SK-N-SH (cell line): Measurements from ENCODE around the gene ETV6. TPM values are rescaled to one million over a fixed set of nuclear protein-coding genes. Genes with fewer than 3 reads are reported as not detected.

Experiments used
- CTCF ChIA-PET: fragments of 300-600, 350-600 bp; formaldehyde crosslinking; extraction: SDS; loops from one replicate; lab custom pipeline; 2021; lab: Yijun Ruan, JAX
- POLR2A ChIA-PET: fragments of 350-600 bp; sonication (Branson Sonifier 250); formaldehyde crosslinking; extraction: SDS; loops from one replicate; lab custom pipeline; 2020; ENCODE audit warnings: antibody characterized with exemption, inconsistent platforms; lab: Yijun Ruan, JAX
- DNase-seq: peaks from one replicate; pipeline ENCODE4 v3.0.0; 2012
- H2AFZ ChIP-seq: fragments of 200-600 bp; sonication (generic); 2 replicates; pipeline ENCODE4 v1.8.1; 2016; ENCODE audit warnings: antibody characterized with exemption, mild to moderate bottlenecking, low read depth
- H3F3A ChIP-seq: fragments of 200-600 bp; sonication (generic); replicated peaks from 2 replicates; pipeline ENCODE3; 2016; ENCODE audit warnings: antibody characterized with exemption, mild to moderate bottlenecking; ENCODE audit not compliant: insufficient read depth
- H3K27ac ChIP-seq, 2 experiments: fragments of 200-500 bp in 1 of 2; fragments of 200-600 bp in 1 of 2; sonication (Bioruptor generic) in 1 of 2; sonication (generic), shearing (Covaris generic) in 1 of 2; 2 replicates each; pipeline versions ENCODE4 v1.5.1 to v1.6.1; 2014 to 2016; ENCODE audit warnings: low read depth in 2 of 2, inconsistent platforms in 1 of 2, low read length in 1 of 2, mild to moderate bottlenecking in 1 of 2, mixed read lengths in 1 of 2
- H3K27me3 ChIP-seq: fragments of 200-600 bp; sonication (generic), shearing (Covaris generic); 2 replicates; pipeline ENCODE4 v1.6.1; 2016; ENCODE audit warnings: mixed run types; ENCODE audit not compliant: insufficient read depth
- H3K36me3 ChIP-seq, 2 experiments: fragments of 200-500 bp in 1 of 2; fragments of 200-600 bp in 1 of 2; sonication (Bioruptor generic) in 1 of 2; sonication (generic) in 1 of 2; replicated peaks in 1 of 2; 2 replicates each; pipeline versions ENCODE3 to v1.5.1; 2014 to 2016; ENCODE audit warnings: low read length in 1 of 2, mild to moderate bottlenecking in 1 of 2; ENCODE audit not compliant: insufficient read depth in 2 of 2, control insufficient read depth in 1 of 2
- H3K4me1 ChIP-seq, 2 experiments: fragments of 200-500 bp in 1 of 2; fragments of 200-600 bp in 1 of 2; sonication (Bioruptor generic) in 1 of 2; sonication (generic), shearing (Covaris generic) in 1 of 2; 2 replicates each; pipeline versions ENCODE4 v1.5.1 to v1.6.1; 2014 to 2016; ENCODE audit warnings: low read depth in 1 of 2, low read length in 1 of 2, mixed run types in 1 of 2; ENCODE audit not compliant: insufficient read depth in 2 of 2, control insufficient read depth in 1 of 2
- H3K4me2 ChIP-seq: fragments of 200-600 bp; sonication (generic), shearing (Covaris generic); 2 replicates; pipeline ENCODE4 v1.6.1; 2017; ENCODE audit warnings: mixed run types
- H3K4me3 ChIP-seq, 2 experiments: fragments of 200-500 bp in 1 of 2; fragments of 200-600 bp in 1 of 2; sonication (Bioruptor generic) in 1 of 2; sonication (generic), shearing (Covaris generic) in 1 of 2; 2 replicates each; pipeline versions ENCODE4 v1.5.1 to v1.8.1; 2014 to 2016; ENCODE audit warnings: low read depth in 2 of 2, inconsistent platforms in 1 of 2, low read length in 1 of 2, mild to moderate bottlenecking in 1 of 2, mixed read lengths in 1 of 2, moderate library complexity in 1 of 2
- H3K79me2 ChIP-seq: fragments of 200-600 bp; sonication (generic); 2 replicates; pipeline ENCODE4 v1.8.1; 2017; ENCODE audit warnings: mild to moderate bottlenecking; ENCODE audit not compliant: insufficient read depth
- H3K9ac ChIP-seq: fragments of 200-600 bp; sonication (generic); 2 replicates; pipeline ENCODE4 v1.6.1; 2017; ENCODE audit warnings: mixed run types
- H3K9me2 ChIP-seq: fragments of 200-600 bp; sonication (generic); 2 replicates; pipeline ENCODE4 v1.6.1; 2017; ENCODE audit warnings: mixed run types
- H3K9me3 ChIP-seq: fragments of 200-600 bp; sonication (generic); 2 replicates; pipeline ENCODE4 v1.6.1; 2017; ENCODE audit warnings: mixed run types, mild to moderate bottlenecking, moderate library complexity
- H4K20me1 ChIP-seq: fragments of 200-600 bp; sonication (generic); 2 replicates; pipeline ENCODE4 v1.6.1; 2017; ENCODE audit warnings: mild to moderate bottlenecking, mixed run types; ENCODE audit not compliant: insufficient read depth
- CHD2 ChIP-seq: fragments of 150-350 bp; IDR thresholded peaks from 2 replicates; pipeline ENCODE4 v1.6.1; 2018; ENCODE audit warnings: low read length; ENCODE audit not compliant: partially characterized antibody
- EP300 ChIP-seq, 2 experiments: IDR thresholded peaks; 2 replicates each; pipeline versions ENCODE4 v1.4.0 to v1.6.1; 2012; ENCODE audit warnings: borderline replicate concordance in 1 of 2, low read depth in 1 of 2, low read length in 1 of 2
- EZH2phosphoT487 ChIP-seq: fragments of 200-600 bp; sonication (generic); IDR thresholded peaks from 2 replicates; pipeline ENCODE4 v1.6.1; 2017; ENCODE audit warnings: low read depth, mixed run types, mild to moderate bottlenecking, antibody characterized with exemption, moderate library complexity, borderline replicate concordance
- FOXJ3 ChIP-seq: sonication (generic); formaldehyde crosslinking; IDR thresholded peaks from 2 replicates; pipeline ENCODE4 v1.5.1; 2020; ENCODE audit warnings: mild to moderate bottlenecking, missing genetic modification reagents
- GABPA ChIP-seq: IDR thresholded peaks from 2 replicates; pipeline ENCODE4 v1.4.0; 2012; ENCODE audit warnings: low read depth, mild to moderate bottlenecking
- MEF2A ChIP-seq: IDR thresholded peaks from 2 replicates; pipeline ENCODE4 v1.4.0; 2012; ENCODE audit warnings: low read depth, borderline replicate concordance
- NFIC ChIP-seq: IDR thresholded peaks from 2 replicates; pipeline ENCODE4 v1.4.0; 2012; ENCODE audit warnings: borderline replicate concordance
- POLR2AphosphoS5 ChIP-seq: IDR thresholded peaks from 2 replicates; pipeline ENCODE4 v1.6.1; 2012; ENCODE audit warnings: low read depth, low read length
- RCOR1 ChIP-seq: fragments of 150-350 bp; IDR thresholded peaks from 2 replicates; pipeline ENCODE4 v1.6.1; 2017; ENCODE audit warnings: antibody characterized with exemption, low read length
- RXRA ChIP-seq: IDR thresholded peaks from 2 replicates; pipeline ENCODE4 v1.4.0; 2012; ENCODE audit warnings: low read depth, mild to moderate bottlenecking, borderline replicate concordance
- SMC3 ChIP-seq: IDR thresholded peaks from 2 replicates; pipeline ENCODE4 v1.6.1; 2012; ENCODE audit warnings: low read depth, low read length, improper control_type of control experiment
- TAF1 ChIP-seq: IDR thresholded peaks from 2 replicates; pipeline ENCODE4 v1.6.1; 2012; ENCODE audit warnings: low read depth, mild to moderate bottlenecking, low read length, moderate library complexity, borderline replicate concordance
- TEAD4 ChIP-seq: IDR thresholded peaks from 2 replicates; pipeline ENCODE4 v1.4.0; 2012; ENCODE audit warnings: mild to moderate bottlenecking, borderline replicate concordance; ENCODE audit not compliant: insufficient read depth
- WGBS: methylation state at CpG from one replicate; pipeline ENCODE4 v1.1.6; 2017; ENCODE audit warnings: low lambda C conversion rate; 5-methylcytosine and 5-hydroxymethylcytosine counted together
- polyA plus RNA-seq, 3 experiments: library from polyadenylated mRNA; depleted of rRNA; stranded (reverse); fragments of >200 nt; gene quantifications; 2 replicates each; pipeline ENCODE4 v1.2.3, GENCODE V29; 2012
- TF ChIP-seq, protein P1 (sequence below): IDR thresholded peaks from 2 replicates; pipeline ENCODE4 v1.4.0; 2012; ENCODE audit warnings: low read depth
- TF ChIP-seq, protein P2 (sequence below): IDR thresholded peaks from 2 replicates; pipeline ENCODE4; 2012
- TF ChIP-seq, protein P3 (sequence below): fragments of 150-350 bp; IDR thresholded peaks from 2 replicates; pipeline ENCODE4 v1.6.1; 2016; ENCODE audit warnings: mild to moderate bottlenecking, low read depth, low read length

Gene ETV6
- polyA plus RNA-seq, 1 of the 3 experiments (the other 2 are of a cell fraction), result 4.0 TPM

DNA sequence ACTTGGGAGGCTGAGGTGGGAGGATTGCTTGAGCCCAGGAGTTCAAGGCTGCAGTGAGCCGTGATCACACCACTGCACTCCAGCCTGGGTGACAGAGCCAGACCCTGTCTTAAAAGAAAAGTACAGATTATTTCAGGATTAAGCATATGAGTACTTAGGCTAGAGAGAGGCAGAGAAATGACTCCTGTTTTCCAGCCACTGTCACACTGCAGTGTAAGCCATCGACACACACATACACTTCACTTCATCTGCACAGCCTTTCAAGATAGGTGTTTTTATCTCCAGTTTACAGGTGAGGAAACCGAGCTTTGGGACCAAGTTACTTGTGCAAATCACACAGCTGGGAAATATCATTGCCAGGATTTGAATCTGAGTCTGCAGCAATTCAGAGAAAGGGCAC, 77.2 kb downstream of the ETV6 start:
- peaks cover 18 to 29% of the 10 kb centered on the region in 2 experiments; a peak in 3 of 4 replicates for H3K4me1 ChIP-seq
- no peaks in the 10 kb centered on the region for H3K27me3 ChIP-seq
- 93% methylated on average over 3 of the region's 3 CpGs for WGBS
- no peak overlapping the region for H3K27ac ChIP-seq
- H4K20me1 ChIP-seq, result no peaks in the 10 kb centered on the region
- H2AFZ ChIP-seq, result no peak overlapping the region
- peaks cover 93% of the 10 kb centered on the region for H3K79me2 ChIP-seq
- no peaks in the 10 kb centered on the region for H3K36me3 ChIP-seq
- H3K9ac ChIP-seq, result no peak overlapping the region
- ChIA-PET CTCF (interaction anchor here (0.7 to 1.3 kb wide), 3 partner anchors 10 to 307 kb away, joined by 3 to 4 read pairs (median 4); no protein-coding TSS in a partner anchor), POLR2A (no interaction called here)
- H3K9me2 ChIP-seq, result no peaks in the 10 kb centered on the region
- no peaks in the 10 kb centered on the region for H3K9me3 ChIP-seq
- TF ChIP-seq GABPA, result no peak
- TF ChIP-seq TEAD4, result no peak
- TF ChIP-seq TAF1, result no peak
- TF ChIP-seq MEF2A, result no peak
- no peak for TF ChIP-seq CHD2
- no peak for TF ChIP-seq RXRA
- TF ChIP-seq, protein P1, sequence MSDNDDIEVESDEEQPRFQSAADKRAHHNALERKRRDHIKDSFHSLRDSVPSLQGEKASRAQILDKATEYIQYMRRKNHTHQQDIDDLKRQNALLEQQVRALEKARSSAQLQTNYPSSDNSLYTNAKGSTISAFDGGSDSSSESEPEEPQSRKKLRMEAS, result no peak
- no peak for TF ChIP-seq NFIC
- TF ChIP-seq EP300 (IDR thresholded peaks at IDR 0.05; ENCODE audit: borderline replicate concordance in 1 of 2, low read depth in 1 of 2, low read length in 1 of 2), result no peak
- TF ChIP-seq, protein P2, sequence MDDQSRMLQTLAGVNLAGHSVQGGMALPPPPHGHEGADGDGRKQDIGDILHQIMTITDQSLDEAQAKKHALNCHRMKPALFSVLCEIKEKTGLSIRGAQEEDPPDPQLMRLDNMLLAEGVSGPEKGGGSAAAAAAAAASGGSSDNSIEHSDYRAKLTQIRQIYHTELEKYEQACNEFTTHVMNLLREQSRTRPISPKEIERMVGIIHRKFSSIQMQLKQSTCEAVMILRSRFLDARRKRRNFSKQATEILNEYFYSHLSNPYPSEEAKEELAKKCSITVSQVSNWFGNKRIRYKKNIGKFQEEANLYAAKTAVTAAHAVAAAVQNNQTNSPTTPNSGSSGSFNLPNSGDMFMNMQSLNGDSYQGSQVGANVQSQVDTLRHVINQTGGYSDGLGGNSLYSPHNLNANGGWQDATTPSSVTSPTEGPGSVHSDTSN, result no peak
- no peak for TF ChIP-seq EZH2phosphoT487
- no peak for TF ChIP-seq RCOR1
- TF ChIP-seq, protein P3, sequence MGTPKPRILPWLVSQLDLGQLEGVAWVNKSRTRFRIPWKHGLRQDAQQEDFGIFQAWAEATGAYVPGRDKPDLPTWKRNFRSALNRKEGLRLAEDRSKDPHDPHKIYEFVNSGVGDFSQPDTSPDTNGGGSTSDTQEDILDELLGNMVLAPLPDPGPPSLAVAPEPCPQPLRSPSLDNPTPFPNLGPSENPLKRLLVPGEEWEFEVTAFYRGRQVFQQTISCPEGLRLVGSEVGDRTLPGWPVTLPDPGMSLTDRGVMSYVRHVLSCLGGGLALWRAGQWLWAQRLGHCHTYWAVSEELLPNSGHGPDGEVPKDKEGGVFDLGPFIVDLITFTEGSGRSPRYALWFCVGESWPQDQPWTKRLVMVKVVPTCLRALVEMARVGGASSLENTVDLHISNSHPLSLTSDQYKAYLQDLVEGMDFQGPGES, result no peak
- no peak for TF ChIP-seq FOXJ3 (CRISPR knock-in tag)
- peaks cover 15% of the 10 kb centered on the region for H3F3A ChIP-seq
- no peak overlapping the region for H3K4me2 ChIP-seq
- H3K4me3 ChIP-seq, result no peak overlapping the region
- no peak for DNase-seq

- Histone ChIP-seq H3K79me2 (peaks cover 93% of the 10 kb centered on the region), H3K4me1 (peaks cover 18 to 34% of the 10 kb centered on the region in 2 experiments; a peak in 3 of 4 replicates), H3K27ac (no peak overlapping the region), H3K36me3 (no peaks in the 10 kb centered on the region)
- WGBS, result 93% methylated on average over 8 of the region's 12 CpGs
- no peak for DNase-seq
- no peak for TF ChIP-seq RCOR1
- no peak for TF ChIP-seq SMC3
- no peak for TF ChIP-seq POLR2AphosphoS5
- TF ChIP-seq, protein P1, result no peak
- TF ChIP-seq, all 33 proteins: peak for 0
- Histone ChIP-seq H3K9ac (no peak overlapping the region), H3F3A (peaks cover 15% of the 10 kb centered on the region), H2AFZ (no peak overlapping the region), H3K9me2 (no peaks in the 10 kb centered on the region), H3K27me3 (no peaks in the 10 kb centered on the region), H3K9me3 (no peaks in the 10 kb centered on the region), H3K4me2 (no peak overlapping the region), H4K20me1 (no peaks in the 10 kb centered on the region), H3K4me3 (no peak overlapping the region)
- CTCF ChIA-PET, result interaction anchor here (0.8 kb wide), 1 partner anchor 146 kb away, joined by 3 read pairs; no protein-coding TSS in a partner anchor
- POLR2A ChIA-PET, result no interaction called here
Measured at GRCh38 chr12:11727133-11727664, 77.7 kb downstream of the ETV6 start.
